ENCODE measurements around the gene GLS. TPM values are rescaled to one million over a fixed set of nuclear protein-coding genes. Genes with fewer than 3 reads are reported as not detected.

The GLS gene
- total and polyA plus RNA-seq, 9 of the 15 experiments (the other 6 are each of a cell fraction or from before 2014, with no cell fraction given) = 13.7 to 77.5 (median 48.2) TPM

DNA sequence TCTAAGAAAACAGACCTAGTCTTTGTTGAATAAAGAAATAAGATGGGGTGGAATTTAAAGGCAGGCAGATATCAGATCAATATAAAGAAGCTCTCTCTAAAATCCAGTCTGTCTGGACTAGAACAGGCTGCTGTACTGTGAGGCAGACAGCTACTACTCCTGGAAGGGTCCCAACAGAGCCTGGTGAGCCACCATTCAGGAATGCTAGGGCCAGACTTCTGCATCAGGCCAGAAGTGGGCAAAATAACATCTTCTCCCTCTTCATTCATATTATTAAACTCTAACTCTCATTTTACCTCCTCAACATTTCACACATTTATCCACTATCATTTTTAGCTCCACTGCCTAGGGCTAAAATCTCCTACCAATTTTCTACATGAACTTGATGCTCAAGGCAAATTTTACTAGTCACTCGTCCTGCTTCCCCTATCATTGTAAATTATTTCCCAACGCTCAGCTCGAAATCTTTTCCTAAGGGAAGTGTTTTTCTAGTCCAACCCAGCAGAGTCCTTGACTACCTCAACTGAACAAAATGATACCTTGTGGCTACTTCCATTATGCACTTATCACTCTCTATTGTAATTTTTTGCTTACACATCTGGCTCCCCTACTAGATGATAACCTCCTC lies 45.2 kb upstream of the GLS start (continued):
- TF ChIP-seq ZNF274 (IDR thresholded peaks at IDR 0.05; ENCODE audit: borderline replicate concordance, low read depth, low read length) = no peak
- no peak for TF ChIP-seq TCF3 (CRISPR knock-in tag; IDR thresholded peaks at IDR 0.05)

- Histone ChIP-seq H3K27me3 (ENCODE audit: control insufficient read depth in 2 of 2, insufficient read depth in 2 of 2, low read length in 2 of 2) (no peaks in the 10 kb centered on the region; a peak in 1 of 5 replicates), H3K4me3 (no peak overlapping the region), H3K4me2 (ENCODE audit: insufficient read depth, low read length) (no peak overlapping the region), H3K9me3 (replicated peaks; ENCODE audit: control insufficient read depth, insufficient read depth, low read depth, low read length) (no peaks in the 10 kb centered on the region), H3K9ac (ENCODE audit: insufficient read depth in 1 of 2, low read depth in 2 of 2, low read length in 2 of 2) (no peak overlapping the region), H3K79me2 (ENCODE audit: control insufficient read depth, insufficient read depth, low read length) (no peaks in the 10 kb centered on the region), H3K9me1 (ENCODE audit: control insufficient read depth, insufficient read depth, low read length) (no peaks in the 10 kb centered on the region), H2AFZ (ENCODE audit: low read depth, low read length) (no peak overlapping the region), H4K20me1 (replicated peaks; ENCODE audit: control insufficient read depth, insufficient read depth, low read length) (no peaks in the 10 kb centered on the region), H3K36me3 (ENCODE audit: control insufficient read depth, insufficient read depth, low read length) (no peaks in the 10 kb centered on the region), H3K27ac (ENCODE audit: extremely low read depth, low read depth, low read length) (no peak overlapping the region), H3K4me1 (replicated peaks in 1 of 2; ENCODE audit: control insufficient read depth in 2 of 2, insufficient read depth in 2 of 2, low read length in 2 of 2) (no peaks in the 10 kb centered on the region)
- in situ Hi-C loops (cut with MboI) = no loop called here
- ChIA-PET POLR2A (no interaction called here), CTCF (ENCODE audit: low intra/inter-chr PET ratio) (no interaction called here)
- ATAC-seq (no peak), DNase-seq (ENCODE audit: extremely low read depth in 1 of 4, low spot score in 3 of 4) (no peak), FAIRE-seq (no peak)
- intact Hi-C loops (cut with micrococcal nuclease) = no loop called here
- WGBS (ENCODE audit: insufficient coverage, low coverage, missing lambda C conversion rate) = 0% methylated on average over 3 of the region's 3 CpGs
- no TSS peak for BruUV-seq (replicated peaks)
- TF ChIP-seq, protein P1, sequence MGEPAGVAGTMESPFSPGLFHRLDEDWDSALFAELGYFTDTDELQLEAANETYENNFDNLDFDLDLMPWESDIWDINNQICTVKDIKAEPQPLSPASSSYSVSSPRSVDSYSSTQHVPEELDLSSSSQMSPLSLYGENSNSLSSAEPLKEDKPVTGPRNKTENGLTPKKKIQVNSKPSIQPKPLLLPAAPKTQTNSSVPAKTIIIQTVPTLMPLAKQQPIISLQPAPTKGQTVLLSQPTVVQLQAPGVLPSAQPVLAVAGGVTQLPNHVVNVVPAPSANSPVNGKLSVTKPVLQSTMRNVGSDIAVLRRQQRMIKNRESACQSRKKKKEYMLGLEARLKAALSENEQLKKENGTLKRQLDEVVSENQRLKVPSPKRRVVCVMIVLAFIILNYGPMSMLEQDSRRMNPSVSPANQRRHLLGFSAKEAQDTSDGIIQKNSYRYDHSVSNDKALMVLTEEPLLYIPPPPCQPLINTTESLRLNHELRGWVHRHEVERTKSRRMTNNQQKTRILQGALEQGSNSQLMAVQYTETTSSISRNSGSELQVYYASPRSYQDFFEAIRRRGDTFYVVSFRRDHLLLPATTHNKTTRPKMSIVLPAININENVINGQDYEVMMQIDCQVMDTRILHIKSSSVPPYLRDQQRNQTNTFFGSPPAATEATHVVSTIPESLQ (CRISPR knock-in tag; IDR thresholded peaks at IDR 0.05) = no peak
- TF ChIP-seq SAFB (IDR thresholded peaks at IDR 0.05; ENCODE audit: borderline replicate concordance, low read depth, low read length) (no peak), ZNF121 (CRISPR knock-in tag; conservative IDR thresholded peaks at IDR 0.05) (no peak), FOXA1 (IDR thresholded peaks at IDR 0.05; ENCODE audit: borderline replicate concordance) (no peak), SMARCC2 (IDR thresholded peaks at IDR 0.05; ENCODE audit: low read depth) (no peak), SMC3 (conservative IDR thresholded peaks at IDR 0.05; ENCODE audit: insufficient read depth, low read depth, low read length) (no peak), STAG1 (CRISPR knock-in tag; IDR thresholded peaks at IDR 0.05; ENCODE audit: borderline replicate concordance) (no peak), NFE2 (IDR thresholded peaks at IDR 0.05; ENCODE audit: low read depth) (no peak), THRAP3 (IDR thresholded peaks at IDR 0.05; ENCODE audit: borderline replicate concordance) (no peak)
- TF ChIP-seq, protein P2, sequence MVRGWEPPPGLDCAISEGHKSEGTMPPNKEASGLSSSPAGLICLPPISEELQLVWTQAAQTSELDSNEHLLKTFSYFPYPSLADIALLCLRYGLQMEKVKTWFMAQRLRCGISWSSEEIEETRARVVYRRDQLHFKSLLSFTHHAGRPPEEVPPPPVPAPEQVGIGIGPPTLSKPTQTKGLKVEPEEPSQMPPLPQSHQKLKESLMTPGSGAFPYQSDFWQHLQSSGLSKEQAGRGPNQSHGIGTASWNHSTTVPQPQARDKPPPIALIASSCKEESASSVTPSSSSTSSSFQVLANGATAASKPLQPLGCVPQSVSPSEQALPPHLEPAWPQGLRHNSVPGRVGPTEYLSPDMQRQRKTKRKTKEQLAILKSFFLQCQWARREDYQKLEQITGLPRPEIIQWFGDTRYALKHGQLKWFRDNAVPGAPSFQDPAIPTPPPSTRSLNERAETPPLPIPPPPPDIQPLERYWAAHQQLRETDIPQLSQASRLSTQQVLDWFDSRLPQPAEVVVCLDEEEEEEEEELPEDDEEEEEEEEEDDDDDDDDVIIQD (CRISPR knock-in tag; IDR thresholded peaks at IDR 0.05) = no peak
- TF ChIP-seq, protein P3, sequence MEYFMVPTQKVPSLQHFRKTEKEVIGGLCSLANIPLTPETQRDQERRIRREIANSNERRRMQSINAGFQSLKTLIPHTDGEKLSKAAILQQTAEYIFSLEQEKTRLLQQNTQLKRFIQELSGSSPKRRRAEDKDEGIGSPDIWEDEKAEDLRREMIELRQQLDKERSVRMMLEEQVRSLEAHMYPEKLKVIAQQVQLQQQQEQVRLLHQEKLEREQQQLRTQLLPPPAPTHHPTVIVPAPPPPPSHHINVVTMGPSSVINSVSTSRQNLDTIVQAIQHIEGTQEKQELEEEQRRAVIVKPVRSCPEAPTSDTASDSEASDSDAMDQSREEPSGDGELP (CRISPR knock-in tag; IDR thresholded peaks at IDR 0.05; ENCODE audit: borderline replicate concordance) = no peak
Measured at GRCh38 chr2:190836767-190837166, 43.9 kb upstream of the GLS start.

All from K562 (cell line).